Activated CD8-positive, alpha-beta memory T cell treated with anti-CD3 and anti-CD28 coated beads, Interleukin-2, amount 10 ng/mL, durations not matched to agents 7 days and 5 days (primary cell): ENCODE measurements around the gene COPS3. TPM values are rescaled to one million over a fixed set of nuclear protein-coding genes. Genes with fewer than 3 reads are reported as not detected.
A peak's percentile ranks its signal among the peaks of the same experiment; 100 is the strongest.
"Not testable (repeated sequence)": the region's sequence is repeated elsewhere in the genome, so short reads cannot be mapped to it uniquely, and the experiment has no call there.

Experiments
- ATAC-seq: fragments of 150-1000 bp; cut with Tn5 transposase; one replicate; pipeline ENCODE4 v1.10.0; 2021; ENCODE audit warnings: moderate library complexity
- CTCF ChIA-PET: fragments of 350-600 bp; sonication (Branson Sonifier 250); formaldehyde crosslinking; loops from one replicate; lab custom pipeline; 2021; ENCODE audit warnings: antibody characterized with exemption; lab: Charles Lee
- DNase-seq: peaks from one replicate; pipeline ENCODE4 v3.0.0-alpha.2; 2020
- H3K27ac Mint-ChIP-seq: one replicate; pipeline ENCODE4 v1.8.0; 2021; ENCODE audit warnings: mild to moderate bottlenecking, mixed read lengths
- H3K27me3 Mint-ChIP-seq: one replicate; pipeline ENCODE4 v1.8.0; 2021; ENCODE audit warnings: mixed read lengths
- H3K36me3 Mint-ChIP-seq: one replicate; pipeline ENCODE4 v1.8.0; 2021; ENCODE audit warnings: mild to moderate bottlenecking, mixed read lengths
- H3K4me1 Mint-ChIP-seq: one replicate; pipeline ENCODE4 v1.8.0; 2021; ENCODE audit warnings: mixed read lengths
- H3K4me3 Mint-ChIP-seq: one replicate; pipeline ENCODE4 v1.8.0; 2021; ENCODE audit warnings: mild to moderate bottlenecking, moderate library complexity, mixed read lengths
- H3K9me3 Mint-ChIP-seq: one replicate; pipeline ENCODE4 v1.8.0; 2022; ENCODE audit warnings: low read depth, mixed read lengths
- total RNA-seq, 2 experiments: library from RNA; stranded (reverse); gene quantifications; one replicate each; pipeline ENCODE4 v1.2.3, GENCODE V29; 2021

The COPS3 gene
- total RNA-seq, 2 experiments from 2014 or later: 93.9 to 125 TPM

GRCh38 chr17:17295141-17295540, 14.1 kb upstream of the COPS3 start:
- ATAC-seq: no peak
- H3K27me3 Mint-ChIP-seq: peaks cover 2% of the 10 kb centered on the region
- DNase-seq: no peak
- H3K36me3 Mint-ChIP-seq: peaks cover 4% of the 10 kb centered on the region
- no peaks in the 10 kb centered on the region for H3K9me3 Mint-ChIP-seq
- peaks cover 21% of the 10 kb centered on the region for H3K4me1 Mint-ChIP-seq
- no peak overlapping the region for H3K4me3 Mint-ChIP-seq
- CTCF ChIA-PET: interaction anchor here (0.8 kb wide), 1 partner anchor 14 kb away, joined by 3 read pairs; the partner anchor contains the start of gene COPS3
- H3K27ac Mint-ChIP-seq: no peak overlapping the region

DNA sequence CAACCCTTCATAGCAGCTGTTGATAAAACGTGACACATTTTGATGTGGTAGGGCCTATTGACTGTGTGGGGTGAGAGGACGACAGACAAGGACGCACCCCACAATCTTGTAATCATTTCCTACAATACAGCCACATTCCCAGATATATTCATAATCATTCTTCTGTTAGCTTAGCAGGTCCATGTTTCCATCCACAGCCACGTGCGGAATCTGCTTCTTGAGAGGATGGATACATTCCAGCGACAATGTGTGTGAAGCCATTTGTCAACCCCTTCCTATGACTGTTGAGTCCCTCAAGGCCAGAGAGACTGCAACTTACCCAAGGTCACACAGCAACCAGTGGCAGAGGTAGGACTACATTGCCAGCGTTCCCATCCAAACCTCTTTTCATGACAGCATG, 8.7 kb upstream of the COPS3 start:
- H3K4me1 Mint-ChIP-seq: no peaks in the 10 kb centered on the region
- no peak for ATAC-seq
- no peaks in the 10 kb centered on the region for H3K36me3 Mint-ChIP-seq
- no peaks in the 10 kb centered on the region for H3K27me3 Mint-ChIP-seq
- no peak overlapping the region for H3K27ac Mint-ChIP-seq
- H3K4me3 Mint-ChIP-seq: no peak overlapping the region
- no peaks in the 10 kb centered on the region for H3K9me3 Mint-ChIP-seq
- CTCF ChIA-PET: interaction anchor here (0.8 kb wide), 1 partner anchor 8 kb away, joined by 4 read pairs; the partner anchor contains the start of gene COPS3
- DNase-seq: no peak

- no peaks in the 10 kb centered on the region for H3K9me3 Mint-ChIP-seq
- H3K27ac Mint-ChIP-seq: no peak overlapping the region
- no peaks in the 10 kb centered on the region for H3K4me1 Mint-ChIP-seq
- CTCF ChIA-PET: interaction anchor here (1.3 kb wide), 1 partner anchor 17 kb away, joined by 3 read pairs; no protein-coding TSS in a partner anchor
- H3K27me3 Mint-ChIP-seq: no peaks in the 10 kb centered on the region
- DNase-seq (no peak), ATAC-seq (no peak)
- no peaks in the 10 kb centered on the region for H3K36me3 Mint-ChIP-seq
- H3K4me3 Mint-ChIP-seq: no peak overlapping the region
Measured at GRCh38 chr17:17289086-17289485, 8.0 kb upstream of the COPS3 start.

DNA sequence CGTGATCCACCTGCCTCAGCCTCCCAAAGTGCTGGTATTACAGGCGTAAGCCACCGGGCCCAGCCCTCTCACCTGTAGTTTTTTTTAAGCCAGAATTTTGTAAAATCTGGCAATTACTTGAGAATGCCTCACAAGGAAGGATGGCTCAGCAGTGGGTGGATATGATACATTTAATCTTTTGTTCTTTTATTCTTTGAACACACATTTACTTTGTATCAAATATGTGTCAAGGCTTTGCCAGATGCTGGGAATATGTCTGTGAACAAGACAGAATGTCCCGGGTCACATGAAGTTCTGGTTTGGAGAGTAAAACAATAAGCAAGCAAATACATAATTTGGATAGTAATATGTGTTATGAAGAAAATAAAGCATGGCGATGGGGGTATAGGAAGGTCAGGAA, 4.9 kb upstream of the COPS3 start:
- no peaks in the 10 kb centered on the region for H3K27me3 Mint-ChIP-seq
- CTCF ChIA-PET: no interaction called here
- H3K9me3 Mint-ChIP-seq: no peaks in the 10 kb centered on the region
- no peak overlapping the region for H3K4me3 Mint-ChIP-seq
- H3K36me3 Mint-ChIP-seq: no peaks in the 10 kb centered on the region
- H3K27ac Mint-ChIP-seq: no peak overlapping the region
- ATAC-seq (no peak), DNase-seq (no peak)
- H3K4me1 Mint-ChIP-seq: peaks cover 11% of the 10 kb centered on the region

DNA sequence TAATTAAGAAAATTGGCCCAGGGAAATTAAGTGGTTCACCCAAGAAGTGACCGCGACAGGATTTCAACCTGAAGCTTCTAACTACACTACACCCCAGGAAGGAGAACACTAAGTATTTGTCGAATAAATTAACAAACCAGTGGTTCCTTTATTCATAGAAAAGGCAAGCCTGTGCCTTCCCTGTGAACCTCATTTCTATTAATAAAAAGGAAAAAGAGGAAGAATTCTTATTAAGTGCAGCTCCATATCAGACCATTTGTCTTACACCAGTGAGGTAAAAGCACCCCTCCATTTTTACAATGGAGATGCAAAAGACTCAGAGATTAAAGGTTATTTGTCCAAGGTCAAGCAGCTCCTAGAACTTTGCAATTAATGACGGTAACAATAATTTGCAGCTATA, 1.7 kb downstream of the COPS3 start:
- DNase-seq: no peak
- Mint-ChIP-seq H3K4me1 (peaks cover 38% of the 10 kb centered on the region), H3K4me3 (peak overlapping the region; percentile 94), H3K9me3 (no peaks in the 10 kb centered on the region), H3K27me3 (no peaks in the 10 kb centered on the region), H3K36me3 (peaks cover 6% of the 10 kb centered on the region), H3K27ac (peak overlapping the region; percentile 93)
- ATAC-seq: no peak
- CTCF ChIA-PET: interaction anchor here (1.0 to 2.7 kb wide), 6 partner anchors 9 to 137 kb away, joined by 3 to 24 read pairs (median 6); no protein-coding TSS in a partner anchor

GRCh38 chr17:17277431-17277830, 3.6 kb downstream of the COPS3 start:
- CTCF ChIA-PET: interaction anchor here (1.4 to 1.9 kb wide), 2 partner anchors 36 to 136 kb away, joined by 4 read pairs; no protein-coding TSS in a partner anchor
- not testable (repeated sequence) for H3K4me3 Mint-ChIP-seq, H3K9me3 Mint-ChIP-seq, DNase-seq, H3K27me3 Mint-ChIP-seq, H3K27ac Mint-ChIP-seq, ATAC-seq, H3K36me3 Mint-ChIP-seq
- peaks cover 38% of the 10 kb centered on the region for H3K4me1 Mint-ChIP-seq

GRCh38 chr17:17275971-17276370, 5.1 kb downstream of the COPS3 start:
- Mint-ChIP-seq H3K27me3 (no peaks in the 10 kb centered on the region), H3K4me1 (peaks cover 27% of the 10 kb centered on the region), H3K27ac (no peak overlapping the region), H3K4me3 (no peak overlapping the region), H3K9me3 (no peaks in the 10 kb centered on the region), H3K36me3 (peaks cover 10% of the 10 kb centered on the region)
- CTCF ChIA-PET: interaction anchor here (1.4 kb wide), 1 partner anchor 134 kb away, joined by 4 read pairs; no protein-coding TSS in a partner anchor
- ATAC-seq (no peak), DNase-seq (no peak)

DNA sequence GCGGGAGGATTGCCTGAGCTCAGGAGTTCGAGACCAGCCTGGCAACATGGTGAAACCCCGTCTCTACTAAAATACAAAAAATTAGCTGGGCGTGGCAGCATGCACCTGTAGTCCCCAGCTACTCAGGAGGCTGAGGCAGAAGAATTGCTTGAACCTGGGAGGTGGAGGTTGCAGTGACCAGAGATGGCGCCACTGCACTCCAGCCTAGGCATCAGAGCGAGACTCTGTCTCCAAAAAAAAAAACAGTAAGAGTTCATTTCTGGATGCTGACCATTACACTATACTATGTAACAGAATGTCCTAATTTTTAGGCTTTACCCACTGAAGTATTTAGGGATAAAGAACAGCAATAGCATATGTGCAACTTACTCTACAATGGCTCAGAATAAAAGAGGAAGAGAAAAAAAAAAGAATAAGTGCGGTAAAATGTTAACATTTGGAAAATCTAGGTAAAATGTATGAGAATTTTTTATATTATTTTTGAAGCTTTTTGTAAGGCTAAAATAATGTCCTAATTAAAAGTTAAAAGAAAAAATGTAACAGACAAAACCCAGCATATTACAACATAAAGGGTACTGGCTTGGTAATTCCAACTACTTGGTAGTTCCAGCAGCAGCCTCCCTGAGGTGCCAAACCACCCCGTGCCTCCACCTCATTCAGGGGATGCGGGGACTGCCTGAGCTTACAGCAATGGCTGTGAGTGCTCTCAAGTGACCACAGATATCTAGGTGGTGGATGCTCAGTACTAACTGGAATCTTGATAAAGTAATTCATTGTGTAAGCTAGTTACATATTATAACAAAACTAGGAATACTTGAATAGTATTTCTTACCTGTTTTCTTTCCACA, 10.9 kb downstream of the COPS3 start:
- Mint-ChIP-seq H3K4me3 (no peak overlapping the region), H3K4me1 (peaks cover 2% of the 10 kb centered on the region), H3K27ac (no peak overlapping the region), H3K9me3 (no peaks in the 10 kb centered on the region), H3K27me3 (no peaks in the 10 kb centered on the region), H3K36me3 (peaks cover 29% of the 10 kb centered on the region)
- DNase-seq (peak; percentile 53), ATAC-seq (no peak)
- CTCF ChIA-PET: interaction anchor here (1.0 to 2.7 kb wide), 5 partner anchors 10 to 253 kb away, joined by 3 to 24 read pairs (median 3); partner anchors contain the start of gene COPS3

GRCh38 chr17:17264430-17264829, 16.6 kb downstream of the COPS3 start:
- Mint-ChIP-seq H3K4me3 (no peak overlapping the region), H3K27ac (no peak overlapping the region), H3K4me1 (no peaks in the 10 kb centered on the region), H3K36me3 (peaks cover 45% of the 10 kb centered on the region), H3K9me3 (no peaks in the 10 kb centered on the region), H3K27me3 (no peaks in the 10 kb centered on the region)
- CTCF ChIA-PET: interaction anchor here (1.0 to 1.4 kb wide), 4 partner anchors 9 to 109 kb away, joined by 3 to 4 read pairs (median 4); no protein-coding TSS in a partner anchor
- DNase-seq: no peak
- ATAC-seq: no peak

DNA sequence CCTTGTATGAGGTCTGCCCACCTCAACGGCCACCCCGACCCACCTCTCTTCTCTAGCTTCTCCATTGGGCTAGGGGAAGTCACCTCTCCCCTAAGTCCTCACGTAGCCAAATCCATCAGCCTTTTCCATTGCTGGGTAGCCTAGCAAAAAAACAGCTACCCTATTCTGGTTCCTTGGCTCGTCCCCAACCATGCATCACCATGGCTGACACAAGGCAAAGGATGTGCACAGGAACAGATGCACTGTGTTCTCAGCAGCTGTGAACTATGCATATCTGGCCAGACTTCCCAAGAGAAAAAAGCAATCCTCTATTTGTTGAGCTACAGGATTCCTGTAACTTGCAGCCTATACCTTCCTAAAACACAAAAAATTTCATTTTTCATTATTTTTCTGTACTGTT, 22.0 kb downstream of the COPS3 start:
- Mint-ChIP-seq H3K9me3 (no peaks in the 10 kb centered on the region), H3K36me3 (peaks cover 58% of the 10 kb centered on the region), H3K4me1 (no peaks in the 10 kb centered on the region), H3K27me3 (no peaks in the 10 kb centered on the region), H3K27ac (peak overlapping the region; percentile 37), H3K4me3 (no peak overlapping the region)
- CTCF ChIA-PET: interaction anchor here (1.1 to 1.2 kb wide), 2 partner anchors 11 to 53 kb away, joined by 3 read pairs; no protein-coding TSS in a partner anchor
- ATAC-seq (no peak), DNase-seq (no peak)

DNA sequence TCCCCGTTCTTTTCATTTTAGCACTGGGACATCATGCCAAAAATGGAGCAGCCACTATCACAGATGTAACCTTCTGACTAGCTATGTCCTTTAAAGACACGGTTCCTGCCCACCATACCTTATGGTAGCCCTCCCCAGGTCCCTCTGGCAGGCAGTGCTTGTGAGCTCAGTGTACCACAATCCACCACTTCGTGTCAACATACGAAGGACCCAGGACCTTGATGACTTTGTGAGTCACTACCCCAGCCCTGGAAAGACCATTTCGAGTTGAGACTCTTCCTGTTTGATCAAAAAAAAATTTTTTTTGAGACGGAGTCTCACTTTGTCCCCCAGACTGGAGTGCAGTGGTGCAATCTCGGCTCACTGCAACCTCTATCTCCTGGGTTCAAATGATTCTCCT, 23.0 kb downstream of the COPS3 start:
- Mint-ChIP-seq H3K27ac (no peak overlapping the region), H3K36me3 (peaks cover 59% of the 10 kb centered on the region), H3K27me3 (no peaks in the 10 kb centered on the region), H3K9me3 (no peaks in the 10 kb centered on the region), H3K4me3 (no peak overlapping the region), H3K4me1 (peaks cover 5% of the 10 kb centered on the region)
- no peak for ATAC-seq
- CTCF ChIA-PET: interaction anchor here (2.2 kb wide), 1 partner anchor 12 kb away, joined by 9 read pairs; no protein-coding TSS in a partner anchor
- no peak for DNase-seq

GRCh38 chr17:17256316-17256715, 24.7 kb downstream of the COPS3 start:
- DNase-seq (no peak), ATAC-seq (no peak)
- Mint-ChIP-seq H3K36me3 (peaks cover 61% of the 10 kb centered on the region), H3K9me3 (no peaks in the 10 kb centered on the region), H3K4me3 (no peak overlapping the region), H3K4me1 (peaks cover 5% of the 10 kb centered on the region), H3K27me3 (no peaks in the 10 kb centered on the region), H3K27ac (no peak overlapping the region)
- CTCF ChIA-PET: interaction anchor here (1.4 to 2.2 kb wide), 2 partner anchors 8 to 14 kb away, joined by 4 to 9 read pairs; no protein-coding TSS in a partner anchor

DNA sequence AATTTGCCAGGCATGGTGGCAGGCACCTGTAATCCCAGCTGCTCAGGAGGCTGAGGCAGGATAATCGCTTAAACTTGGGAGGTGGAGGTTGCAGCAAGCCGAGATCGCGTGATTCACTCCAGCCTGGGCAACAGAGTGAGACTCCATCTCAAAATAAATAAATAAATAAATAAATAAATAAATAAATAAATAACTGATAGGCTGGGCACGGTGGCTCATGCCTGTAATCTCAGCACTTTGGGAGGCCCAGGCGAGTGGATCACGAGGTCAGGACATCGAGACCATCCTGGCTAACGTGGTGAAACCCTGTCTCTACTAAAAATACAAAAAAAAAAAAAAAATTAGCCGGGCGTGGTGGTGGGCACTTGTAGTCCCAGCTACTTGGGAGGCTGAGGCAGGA, 25.4 kb downstream of the COPS3 start:
- not testable (repeated sequence) for DNase-seq, H3K4me3 Mint-ChIP-seq, H3K9me3 Mint-ChIP-seq, ATAC-seq, H3K4me1 Mint-ChIP-seq, H3K27me3 Mint-ChIP-seq, H3K27ac Mint-ChIP-seq
- H3K36me3 Mint-ChIP-seq: peaks cover 58% of the 10 kb centered on the region
- CTCF ChIA-PET: interaction anchor here (1.4 to 2.2 kb wide), 2 partner anchors 9 to 14 kb away, joined by 4 to 9 read pairs; no protein-coding TSS in a partner anchor
